GM10248 (cell line): ENCODE results near the gene ZMIZ1.

Experiments
- CTCF ChIA-PET: fragments of 300-600 bp; sonication (Branson Sonifier 250); formaldehyde crosslinking; extraction: SDS; loops from one replicate; lab custom pipeline; 2021; ENCODE audit warnings: antibody characterized with exemption; lab: Yijun Ruan, JAX
- POLR2A ChIA-PET: fragments of 350-650 bp; sonication (Branson Sonifier 250); formaldehyde crosslinking; extraction: SDS; loops from one replicate; lab custom pipeline; 2020; ENCODE audit warnings: antibody characterized with exemption; lab: Yijun Ruan, JAX
- DNase-seq: peaks from one replicate; pipeline ENCODE4 v3.0.0; 2012; ENCODE audit errors: extremely low spot score
- TF ChIP-seq, protein P1 (sequence below): IDR thresholded peaks from 2 replicates; pipeline ENCODE4 v1.5.1; 2012; ENCODE audit warnings: mild to moderate bottlenecking, low read depth; ENCODE audit errors: extremely low read depth, missing control alignments, control extremely low read depth

The ZMIZ1 gene

DNA sequence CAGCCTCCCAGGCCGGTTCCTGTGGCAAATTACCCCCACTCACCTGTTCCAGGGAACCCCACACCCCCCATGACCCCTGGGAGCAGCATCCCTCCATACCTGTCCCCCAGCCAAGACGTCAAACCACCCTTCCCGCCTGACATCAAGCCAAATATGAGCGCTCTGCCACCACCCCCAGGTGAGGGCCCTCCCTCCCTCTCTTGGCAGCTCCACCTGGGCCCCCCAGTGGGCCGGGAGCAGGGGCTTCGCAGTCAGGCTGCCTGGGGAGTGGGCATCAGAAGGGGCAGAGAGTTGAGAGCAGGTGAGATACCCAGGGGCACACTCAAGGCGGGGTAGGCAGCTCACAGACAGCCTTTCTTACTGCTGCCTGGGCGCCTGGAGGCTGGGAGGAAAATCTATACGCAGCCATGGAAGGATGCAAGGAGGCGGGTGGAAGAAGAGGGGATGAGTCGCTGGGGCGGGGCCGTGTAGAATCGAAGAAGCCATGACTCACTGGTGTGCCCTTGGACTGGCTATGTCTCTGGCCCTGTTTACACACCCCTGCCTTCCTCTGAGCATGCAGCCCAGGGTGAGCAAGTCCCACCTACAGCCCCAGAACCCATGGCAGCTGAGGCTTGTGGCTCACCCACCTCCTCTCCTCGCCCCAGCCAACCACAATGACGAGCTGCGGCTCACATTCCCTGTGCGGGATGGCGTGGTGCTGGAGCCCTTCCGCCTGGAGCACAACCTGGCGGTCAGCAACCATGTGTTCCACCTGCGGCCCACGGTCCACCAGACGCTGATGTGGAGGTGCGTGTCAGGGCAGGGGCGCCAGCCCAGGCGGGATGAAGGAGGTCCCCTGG is 229.9 kb downstream of the ZMIZ1 start:
- no peak for DNase-seq
- ChIA-PET POLR2A (no interaction called here), CTCF (no interaction called here)
- TF ChIP-seq, protein P1, sequence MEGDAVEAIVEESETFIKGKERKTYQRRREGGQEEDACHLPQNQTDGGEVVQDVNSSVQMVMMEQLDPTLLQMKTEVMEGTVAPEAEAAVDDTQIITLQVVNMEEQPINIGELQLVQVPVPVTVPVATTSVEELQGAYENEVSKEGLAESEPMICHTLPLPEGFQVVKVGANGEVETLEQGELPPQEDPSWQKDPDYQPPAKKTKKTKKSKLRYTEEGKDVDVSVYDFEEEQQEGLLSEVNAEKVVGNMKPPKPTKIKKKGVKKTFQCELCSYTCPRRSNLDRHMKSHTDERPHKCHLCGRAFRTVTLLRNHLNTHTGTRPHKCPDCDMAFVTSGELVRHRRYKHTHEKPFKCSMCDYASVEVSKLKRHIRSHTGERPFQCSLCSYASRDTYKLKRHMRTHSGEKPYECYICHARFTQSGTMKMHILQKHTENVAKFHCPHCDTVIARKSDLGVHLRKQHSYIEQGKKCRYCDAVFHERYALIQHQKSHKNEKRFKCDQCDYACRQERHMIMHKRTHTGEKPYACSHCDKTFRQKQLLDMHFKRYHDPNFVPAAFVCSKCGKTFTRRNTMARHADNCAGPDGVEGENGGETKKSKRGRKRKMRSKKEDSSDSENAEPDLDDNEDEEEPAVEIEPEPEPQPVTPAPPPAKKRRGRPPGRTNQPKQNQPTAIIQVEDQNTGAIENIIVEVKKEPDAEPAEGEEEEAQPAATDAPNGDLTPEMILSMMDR, result no peak

DNA sequence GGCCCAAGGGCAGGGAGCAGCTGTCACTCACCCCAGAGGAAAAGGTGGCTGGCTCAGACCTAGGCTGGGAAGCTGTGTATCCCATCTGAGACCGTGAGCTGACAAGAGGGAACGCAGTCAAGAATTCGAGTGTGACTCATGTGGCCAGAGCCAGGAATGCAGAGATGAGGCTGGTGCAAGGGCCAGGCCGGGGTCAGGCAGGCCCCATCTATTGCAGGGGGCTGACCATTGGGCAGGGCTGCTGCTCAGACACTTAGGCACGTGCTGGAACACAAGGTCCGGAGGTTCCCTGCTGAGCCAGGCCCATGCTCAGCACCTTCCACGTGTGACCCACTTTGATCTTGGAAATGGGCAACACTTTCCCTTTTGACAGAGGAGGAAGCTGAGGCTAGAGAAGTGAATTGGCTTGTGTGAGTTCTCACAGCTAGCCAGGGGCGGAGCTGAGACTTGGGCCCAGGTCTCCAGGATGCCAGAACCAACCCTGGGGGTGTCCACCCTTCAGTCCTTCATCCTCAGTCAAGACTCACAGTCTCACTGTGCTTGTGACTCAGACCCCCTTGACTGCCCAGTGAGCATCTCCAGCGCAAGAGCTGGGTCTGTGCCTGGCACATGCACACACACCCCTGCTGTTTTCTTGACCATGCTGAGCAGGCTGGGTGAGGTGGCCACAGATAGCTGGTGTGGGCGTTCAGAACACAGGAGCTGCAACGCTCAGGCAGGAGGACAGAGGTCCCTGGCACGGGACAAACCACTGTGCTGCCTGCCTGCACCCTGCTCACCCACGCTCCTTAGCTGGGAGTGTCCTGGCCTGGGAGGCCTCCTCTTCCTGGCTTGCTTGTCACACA is 230.9 kb downstream of the ZMIZ1 start:
- TF ChIP-seq, protein P1, result no peak
- CTCF ChIA-PET, result interaction anchor here (0.6 to 1.1 kb wide), 2 partner anchors 13 to 75 kb away, joined by 3 read pairs; no protein-coding TSS in a partner anchor
- POLR2A ChIA-PET, result interaction anchor here (0.5 kb wide), 1 partner anchor 37 kb away, joined by 3 read pairs; no protein-coding TSS in a partner anchor
- no peak for DNase-seq

DNA sequence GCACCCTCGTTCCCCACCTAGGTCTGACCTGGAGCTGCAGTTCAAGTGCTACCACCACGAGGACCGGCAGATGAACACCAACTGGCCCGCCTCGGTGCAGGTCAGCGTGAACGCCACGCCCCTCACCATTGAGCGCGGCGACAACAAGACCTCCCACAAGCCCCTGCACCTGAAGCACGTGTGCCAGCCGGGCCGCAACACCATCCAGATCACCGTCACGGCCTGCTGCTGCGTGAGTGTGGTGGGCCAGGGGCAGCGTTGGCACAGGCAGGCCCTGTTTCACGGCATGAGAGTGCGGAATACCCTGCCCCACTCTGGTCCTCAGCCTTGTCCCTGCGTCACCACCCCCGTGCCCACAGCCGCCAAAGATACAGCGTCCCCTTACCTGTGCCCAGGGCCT is 231.9 kb downstream of the ZMIZ1 start:
- DNase-seq, result no peak
- TF ChIP-seq, protein P1, result no peak
- POLR2A ChIA-PET, result no interaction called here
- CTCF ChIA-PET, result no interaction called here

DNA sequence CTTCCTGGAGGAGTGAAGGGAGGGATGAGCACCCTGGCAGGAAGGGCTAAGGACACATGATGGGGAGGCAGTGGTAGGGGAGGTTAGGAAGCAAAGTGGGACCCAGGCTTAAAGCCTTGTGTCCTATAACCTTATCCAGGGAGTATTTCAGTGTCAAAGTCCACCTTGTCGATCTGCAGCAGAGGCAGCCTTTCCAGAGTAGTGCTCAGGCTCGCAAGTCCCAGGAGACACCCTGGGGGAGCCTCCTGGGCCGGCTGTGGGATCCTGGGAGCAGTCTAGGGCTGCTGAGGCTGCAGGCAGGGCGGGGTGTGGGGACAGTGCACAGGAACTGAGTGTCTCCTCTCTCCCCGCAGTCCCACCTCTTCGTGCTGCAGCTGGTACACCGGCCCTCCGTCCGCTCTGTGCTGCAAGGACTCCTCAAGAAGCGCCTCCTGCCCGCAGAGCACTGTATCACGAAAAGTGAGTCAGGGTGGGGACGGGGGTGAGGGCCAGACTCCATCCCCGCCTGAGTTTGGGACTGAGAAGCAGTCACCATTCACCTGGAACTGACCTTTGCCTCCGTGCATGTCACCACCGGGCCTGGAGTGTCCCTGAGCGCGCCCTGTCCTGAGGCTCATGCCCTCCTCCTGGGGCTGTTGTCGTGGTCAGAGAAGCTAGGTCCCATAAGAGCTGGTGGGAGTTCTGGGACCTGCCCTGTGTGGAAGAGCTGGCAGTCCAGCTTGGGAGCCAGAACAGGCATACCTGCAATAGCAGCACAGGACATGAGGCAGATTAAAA is 233.2 kb downstream of the ZMIZ1 start:
- TF ChIP-seq, protein P1, result no peak
- ChIA-PET CTCF (interaction anchor here (0.8 to 1.4 kb wide), 3 partner anchors 9 to 57 kb away, joined by 3 read pairs; no protein-coding TSS in a partner anchor), POLR2A (no interaction called here)
- no peak for DNase-seq

DNA sequence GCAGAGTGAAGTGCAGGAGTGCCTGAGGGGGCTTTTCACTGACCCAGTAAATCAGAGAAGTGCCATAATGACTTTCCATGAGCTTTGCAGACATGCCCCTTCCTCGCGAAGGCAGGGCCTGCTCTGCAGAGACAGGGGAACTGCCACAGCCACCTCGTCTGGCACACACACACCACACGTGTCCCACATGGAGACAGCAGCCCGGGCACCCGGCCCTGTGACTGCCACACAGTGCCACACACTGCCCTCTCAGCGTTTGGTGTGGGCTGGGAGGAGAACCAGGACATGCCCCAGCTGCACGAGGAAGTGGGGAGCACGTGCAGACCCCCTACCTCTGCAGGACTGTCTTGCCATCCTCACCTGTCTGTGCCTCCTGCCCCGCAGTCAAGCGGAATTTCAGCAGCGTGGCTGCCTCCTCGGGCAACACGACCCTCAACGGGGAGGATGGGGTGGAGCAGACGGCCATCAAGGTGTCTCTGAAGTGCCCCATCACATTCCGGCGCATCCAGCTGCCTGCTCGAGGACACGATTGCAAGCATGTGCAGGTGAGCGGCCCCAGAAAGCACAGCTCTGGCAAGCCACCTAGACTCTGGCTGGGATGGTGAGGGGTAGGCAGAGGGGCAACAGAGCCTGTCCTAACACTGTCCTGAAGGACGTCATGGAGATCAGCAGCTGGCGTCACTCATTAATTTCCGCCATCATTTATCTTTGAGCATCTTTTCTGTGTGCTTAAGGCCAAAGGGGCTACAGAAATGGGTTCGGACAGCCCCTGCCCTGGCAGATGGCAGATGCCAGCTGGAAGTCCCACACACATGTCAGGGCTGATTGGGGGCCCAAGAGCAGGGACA is 235.1 kb downstream of the ZMIZ1 start:
- ChIA-PET POLR2A (no interaction called here), CTCF (interaction anchor here (0.8 kb wide), 1 partner anchor 11 kb away, joined by 3 read pairs; no protein-coding TSS in a partner anchor)
- TF ChIP-seq, protein P1, result no peak
- DNase-seq, result no peak
